GM23248 (cell line): Measurements from ENCODE around the gene RAD51B.

Experiments
- EZH2 ChIP-seq: fragments of 200-600 bp; sonication (generic); IDR thresholded peaks from 2 replicates; pipeline ENCODE4 v1.6.1; 2018; ENCODE audit warnings: antibody characterized with exemption, mild to moderate bottlenecking; ENCODE audit not compliant: insufficient read depth, poor library complexity, severe bottlenecking
- EZH2phosphoT487 ChIP-seq: fragments of 200-600 bp; sonication (generic); IDR thresholded peaks from 2 replicates; pipeline ENCODE4 v1.6.1; 2018; ENCODE audit warnings: antibody characterized with exemption, moderate library complexity, mild to moderate bottlenecking, low read depth; ENCODE audit not compliant: insufficient read depth

GRCh38 chr14:68724914-68725313 lies 905.3 kb downstream of the RAD51B start:
- TF ChIP-seq EZH2 = no peak
- TF ChIP-seq EZH2phosphoT487 = no peak
